K562 (cell line): ENCODE measurements around the gene TSPAN13. TPM values are rescaled to one million over a fixed set of nuclear protein-coding genes. Genes with fewer than 3 reads are reported as not detected.

ENCODE experiments used
- C11orf30 ChIP-seq: fragments of 450-650 bp; IDR thresholded peaks from 2 replicates; pipeline ENCODE4 v1.6.1; 2016; ENCODE audit warnings: low read depth, mild to moderate bottlenecking
- CREB3 ChIP-seq: fragments of 450-650 bp; conservative IDR thresholded peaks from 2 replicates; pipeline ENCODE4 v1.6.1; 2016; ENCODE audit warnings: missing genetic modification characterization, low read depth, mild to moderate bottlenecking, missing compliant biosample characterization, moderate library complexity
- HBP1 ChIP-seq: fragments of 450-650 bp; formaldehyde crosslinking; IDR thresholded peaks from 2 replicates; pipeline ENCODE4 v1.4.0; 2022; ENCODE audit warnings: missing genetic modification characterization
- POLR3A ChIP-seq: IDR thresholded peaks from 2 replicates; pipeline ENCODE4 v1.6.1; 2011; ENCODE audit warnings: borderline replicate concordance, mild to moderate bottlenecking, moderate library complexity; ENCODE audit not compliant: insufficient read length, insufficient read depth; ENCODE audit errors: extremely low read depth
- PRDM10 ChIP-seq: fragments of 450-650 bp; IDR thresholded peaks from 2 replicates; pipeline ENCODE4 v1.6.1; 2018; ENCODE audit not compliant: partially characterized antibody
- RCOR1 ChIP-seq, 2 experiments: IDR thresholded peaks; 2 replicates each; pipeline ENCODE4 v1.6.1; 2012; ENCODE audit warnings: low read depth in 2 of 2, low read length in 2 of 2, borderline replicate concordance in 1 of 2, improper control_type of control experiment in 1 of 2
- SMARCA5 ChIP-seq: fragments of 450-650 bp; IDR thresholded peaks from 2 replicates; pipeline ENCODE4 v1.6.1; 2016
- STAT6 ChIP-seq: sonication (generic); formaldehyde crosslinking; IDR thresholded peaks from 2 replicates; pipeline ENCODE4 v1.8.1; 2023; ENCODE audit warnings: mild to moderate bottlenecking, missing genetic modification reagents
- ZNF444 ChIP-seq: fragments of 250-450 bp; sonication (Bioruptor Pico); IDR thresholded peaks from 2 replicates; pipeline ENCODE4 v1.4.0; 2020; ENCODE audit warnings: mild to moderate bottlenecking, moderate library complexity
- ZNF507 ChIP-seq: conservative IDR thresholded peaks from 2 replicates; pipeline ENCODE4 v1.6.1; 2017; ENCODE audit warnings: missing genetic modification characterization, missing compliant biosample characterization
- ZNF696 ChIP-seq: fragments of 250-450 bp; sonication (Bioruptor Pico); conservative IDR thresholded peaks from 2 replicates; pipeline ENCODE4 v1.4.0; 2020; ENCODE audit warnings: mild to moderate bottlenecking, moderate library complexity
- polyA plus RNA-seq, 8 experiments: library from polyadenylated mRNA; depleted of rRNA in 4 of 8; stranded (reverse) in 5 of 8; unstranded in 3 of 8; fragments of >200 nt; fragmentation: Nextera tagmentation in 2 of 8; fragmentation: Illumina TruSeq in 1 of 8; extraction: Ambion mirVana in 2 of 8; extraction: Trizol in 1 of 8; gene quantifications; 2 replicates each; pipeline versions ENCODE4 v1.2.1 to v1.2.3, GENCODE V29; 2011 to 2014; ENCODE audit warnings: inconsistent platforms in 1 of 8, missing spikeins in 1 of 8
- total RNA-seq, 7 experiments: library from RNA; depleted of rRNA in 6 of 7; stranded (reverse); fragments of >200 nt in 6 of 7; fragmentation: Illumina TruSeq in 2 of 7; extraction: Trizol in 2 of 7; gene quantifications; 2 replicates each; pipeline versions ENCODE4 v1.2.1 to v1.2.3, GENCODE V29; 2011 to 2021; ENCODE audit warnings: low replicate concordance in 1 of 7

The TSPAN13 gene
- total and polyA plus RNA-seq, 9 of the 15 experiments (the other 6 are each of a cell fraction or from before 2014, with no cell fraction given): 7.8 to 46.3 (median 20.0) TPM

GRCh38 chr7:16805441-16805840, 51.9 kb downstream of the TSPAN13 start (continued):
- no peak for TF ChIP-seq PRDM10
- no peak for TF ChIP-seq ZNF696
- TF ChIP-seq STAT6 (CRISPR knock-in tag): no peak
- TF ChIP-seq C11orf30: no peak
- TF ChIP-seq SMARCA5: no peak
- TF ChIP-seq RCOR1 (IDR thresholded peaks at IDR 0.05; ENCODE audit: borderline replicate concordance in 1 of 2, low read depth in 2 of 2, low read length in 2 of 2): no peak
- TF ChIP-seq HBP1 (CRISPR knock-in tag): no peak
- TF ChIP-seq CREB3 (tag): no peak
- no peak for TF ChIP-seq ZNF507 (tag)
- TF ChIP-seq POLR3A: no peak
- no peak for TF ChIP-seq ZNF444
